ENCODE results near the gene MBIP. TPM values are rescaled to one million over a fixed set of nuclear protein-coding genes. Genes with fewer than 3 reads are reported as not detected.

Gene MBIP
- total RNA-seq, 1 experiment from 2014 or later: 9.8 TPM

- H3K27me3 ChIP-seq (ENCODE audit: control insufficient read depth, insufficient read depth, low read length): no peaks in the 10 kb centered on the region; the same call in 1 of the 2 replicates
- no peaks in the 10 kb centered on the region for H3K9me3 ChIP-seq (ENCODE audit: control insufficient read depth, insufficient read depth, low read depth, low read length)
- in situ Hi-C loops (cut with HindIII; ENCODE audit: low pct_unique_long_range_greater_than_20kb, low sequenced_read_pairs): no loop called here
- TF ChIP-seq SIN3A (IDR thresholded peaks at IDR 0.05; ENCODE audit: borderline replicate concordance, insufficient read depth, low read depth, low read length) (no peak), REST (IDR thresholded peaks at IDR 0.05; ENCODE audit: insufficient read depth in 1 of 2, low read depth in 2 of 2, low read length in 1 of 2) (no peak), TCF7L2 (IDR thresholded peaks at IDR 0.05; ENCODE audit: low read depth, low read length) (no peak), POLR2AphosphoS5 (IDR thresholded peaks at IDR 0.05; ENCODE audit: low read depth, low read length) (no peak), CTCF (IDR thresholded peaks at IDR 0.05) (no peak)
- no peak for DNase-seq (ENCODE audit: low read depth, low spot score)
- H3K27ac ChIP-seq (ENCODE audit: low read length): no peak overlapping the region
- no peak overlapping the region for H3K4me3 ChIP-seq (ENCODE audit: low read depth in 2 of 2, low read length in 2 of 2)
- ChIA-PET CTCF (no interaction called here), POLR2A (no interaction called here)
- H3K36me3 ChIP-seq (ENCODE audit: control insufficient read depth, insufficient read depth, low read length): no peaks in the 10 kb centered on the region
- BruUV-seq (replicated peaks): no TSS peak
- no peaks in the 10 kb centered on the region for H3K4me1 ChIP-seq (ENCODE audit: control insufficient read depth, insufficient read depth, low read length)
- no peak for ATAC-seq
- intact Hi-C loops (cut with micrococcal nuclease; ENCODE audit: unreplicated experiment): no loop called here
Measured at GRCh38 chr14:36340276-36340890, 19.9 kb upstream of the MBIP start.

- Histone ChIP-seq H3K36me3 (ENCODE audit: control insufficient read depth, insufficient read depth, low read length) (no peaks in the 10 kb centered on the region), H3K27me3 (ENCODE audit: control insufficient read depth, insufficient read depth, low read length) (no peaks in the 10 kb centered on the region; the same call in 1 of the 2 replicates), H3K4me1 (ENCODE audit: control insufficient read depth, insufficient read depth, low read length) (no peaks in the 10 kb centered on the region), H3K27ac (ENCODE audit: low read length) (no peak overlapping the region), H3K9me3 (ENCODE audit: control insufficient read depth, insufficient read depth, low read depth, low read length) (no peaks in the 10 kb centered on the region), H3K4me3 (ENCODE audit: low read depth in 2 of 2, low read length in 2 of 2) (no peak overlapping the region)
- intact Hi-C loops (cut with micrococcal nuclease; ENCODE audit: unreplicated experiment) (no loop called here), in situ Hi-C loops (cut with HindIII; ENCODE audit: low pct_unique_long_range_greater_than_20kb, low sequenced_read_pairs) (no loop called here)
- ChIA-PET POLR2A (no interaction called here), CTCF (no interaction called here)
- BruUV-seq (replicated peaks): no TSS peak
- TF ChIP-seq CTCF (IDR thresholded peaks at IDR 0.05) (no peak), TCF7L2 (IDR thresholded peaks at IDR 0.05; ENCODE audit: low read depth, low read length) (no peak), POLR2AphosphoS5 (IDR thresholded peaks at IDR 0.05; ENCODE audit: low read depth, low read length) (no peak), REST (IDR thresholded peaks at IDR 0.05; ENCODE audit: insufficient read depth in 1 of 2, low read depth in 2 of 2, low read length in 1 of 2) (no peak), SIN3A (IDR thresholded peaks at IDR 0.05; ENCODE audit: borderline replicate concordance, insufficient read depth, low read depth, low read length) (no peak)
- ATAC-seq (no peak), DNase-seq (ENCODE audit: low read depth, low spot score) (no peak)
Measured at GRCh38 chr14:36339816-36340215, 19.4 kb upstream of the MBIP start.
